Activated CD4-positive, alpha-beta T cell treated with anti-CD3 and anti-CD28 coated beads, Interleukin-2, Interleukin-4, amounts not matched to agents 100 ng/mL and 50 ng/mL, durations not matched to agents 16 hours and 8 hours (primary cell): ENCODE data around the gene HAS3.
"Not testable (repeated sequence)": the region's sequence is repeated elsewhere in the genome, so short reads cannot be mapped to it uniquely, and the experiment has no call there.

Source experiments
- DNase-seq: peaks from one replicate; pipeline ENCODE4 v3.0.0-alpha.2; 2020; ENCODE audit warnings: low spot score

The HAS3 gene

DNA sequence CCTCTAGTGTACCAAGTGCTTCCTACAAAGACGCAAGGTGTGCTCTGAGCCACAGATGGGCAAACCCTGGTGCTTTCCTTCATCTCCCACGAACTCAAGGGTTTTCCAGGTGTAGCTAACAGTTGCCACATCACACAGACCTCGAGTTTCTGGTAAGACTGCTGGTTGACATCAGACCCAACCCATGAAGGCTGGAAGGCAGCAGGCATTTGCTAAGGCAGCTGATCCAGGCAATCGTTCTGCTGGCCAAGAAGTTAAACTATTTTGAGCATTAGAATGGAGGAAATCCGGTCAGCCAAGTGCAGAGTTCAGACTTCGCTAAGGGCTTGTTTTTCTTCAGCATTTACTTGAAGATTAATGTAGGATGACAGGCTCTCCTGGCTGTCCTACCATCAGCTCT is 11.5 kb downstream of the HAS3 start:
- DNase-seq: no peak

DNA sequence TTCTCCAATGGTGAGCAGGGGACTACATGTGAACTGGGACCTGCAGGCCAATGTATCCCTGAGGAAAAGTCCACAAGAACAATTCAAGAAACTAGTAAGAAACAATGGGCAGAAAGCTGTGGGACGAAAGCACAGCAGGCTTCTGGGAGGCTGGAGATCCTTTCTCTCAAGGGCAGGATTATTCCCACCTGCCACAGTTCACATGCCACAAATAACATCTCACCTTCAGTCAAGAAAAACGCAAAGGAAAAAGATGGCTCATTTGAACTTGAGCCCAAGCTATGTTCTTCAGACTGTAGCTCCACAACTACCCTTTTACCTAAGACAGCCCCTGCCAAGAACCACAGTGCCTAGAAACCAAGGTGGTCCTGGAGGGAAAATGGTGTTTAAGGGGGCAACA is 13.0 kb downstream of the HAS3 start:
- no peak for DNase-seq

GRCh38 chr16:69118994-69119393 is 13.5 kb downstream of the HAS3 start:
- DNase-seq: no peak

GRCh38 chr16:69119536-69119935 is 14.1 kb downstream of the HAS3 start:
- no peak for DNase-seq

DNA sequence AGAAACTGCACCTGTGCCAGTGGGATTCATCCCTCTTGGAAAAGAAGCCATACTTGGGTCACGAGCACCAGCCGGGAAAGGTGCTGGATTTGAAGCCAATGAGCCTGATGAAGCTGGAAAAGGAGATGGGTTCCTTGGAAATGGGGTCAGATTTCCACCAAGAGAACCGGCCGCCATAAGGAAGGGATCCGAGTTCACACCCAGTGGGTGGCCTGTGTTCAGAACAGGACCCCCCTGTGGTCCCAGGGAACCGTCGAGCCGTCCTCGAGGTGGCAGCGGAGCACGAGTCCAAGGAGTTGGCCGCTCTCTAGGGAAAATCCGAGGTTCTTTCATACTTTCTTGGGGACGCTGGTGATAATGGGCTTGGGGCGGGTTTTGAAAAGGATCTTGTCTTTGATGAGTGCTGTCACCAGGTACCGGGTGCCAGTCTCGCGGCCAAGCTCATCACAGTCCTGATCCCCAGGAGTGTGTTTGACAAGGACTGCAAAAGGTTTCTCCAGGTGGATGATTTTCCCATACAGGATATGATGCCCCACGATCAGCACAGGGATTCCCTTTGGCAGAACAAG is 14.7 kb downstream of the HAS3 start:
- DNase-seq: no peak

DNA sequence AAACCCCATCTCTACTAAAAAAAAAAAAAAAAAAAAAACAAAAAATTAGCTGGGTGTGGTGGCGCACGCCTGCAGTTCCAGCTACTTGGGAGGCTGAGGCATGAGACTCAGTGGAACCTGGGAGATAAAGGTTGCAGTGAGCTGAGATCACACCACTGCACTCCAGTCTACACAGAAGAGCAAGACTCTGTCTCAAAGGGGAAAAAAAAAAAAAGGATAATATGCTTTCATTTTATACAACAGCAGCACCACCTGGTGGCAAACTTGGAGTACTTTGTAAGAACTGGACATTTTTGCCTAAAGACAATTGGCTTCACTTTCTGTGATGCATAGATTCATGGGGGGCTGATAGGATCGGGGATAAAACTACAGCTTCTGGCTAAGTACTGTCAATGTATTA is 18.5 kb downstream of the HAS3 start:
- DNase-seq: peak; percentile 63

GRCh38 chr16:69124406-69124805 is 19.0 kb downstream of the HAS3 start:
- not testable (repeated sequence) for DNase-seq

DNA sequence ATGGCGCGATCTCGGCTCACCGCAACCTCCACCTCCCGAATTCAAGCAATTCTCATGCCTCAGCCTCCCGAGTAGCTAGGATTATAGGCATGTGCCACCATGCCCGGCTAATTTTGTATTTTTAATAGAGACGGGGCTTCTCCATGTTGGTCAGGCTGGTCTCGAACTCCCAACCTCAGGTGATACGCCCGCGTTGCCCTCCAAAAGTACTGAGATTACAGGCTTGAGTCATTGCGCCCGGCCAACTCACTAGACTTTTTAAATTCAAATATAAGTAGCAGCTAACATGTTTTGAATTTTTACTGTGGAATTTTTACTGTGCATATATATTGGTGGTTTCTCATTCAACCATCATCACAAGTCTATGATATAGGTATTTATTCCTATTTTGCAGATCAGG is 19.5 kb downstream of the HAS3 start:
- not testable (repeated sequence) for DNase-seq

DNA sequence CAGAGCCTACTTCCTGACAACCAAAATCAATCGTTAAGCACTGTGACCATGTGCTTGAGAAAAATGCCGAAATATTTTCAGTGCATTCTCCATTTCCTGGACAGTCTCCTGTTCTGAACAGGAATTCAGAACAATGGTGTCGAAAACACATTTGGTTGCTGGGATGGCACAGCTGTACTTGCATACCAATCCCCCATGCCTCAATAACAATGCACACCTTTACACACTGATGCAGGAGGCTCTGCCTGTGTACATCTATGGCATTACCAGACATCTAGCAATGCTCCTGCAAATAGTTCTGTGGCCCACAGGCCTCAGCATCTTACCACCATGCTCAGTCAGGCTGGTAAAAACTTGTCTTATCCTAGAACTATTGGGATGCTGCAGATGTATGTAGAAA is 20.8 kb downstream of the HAS3 start:
- no peak for DNase-seq

- not testable (repeated sequence) for DNase-seq
Measured at GRCh38 chr16:69126801-69127200, 21.3 kb downstream of the HAS3 start.

DNA sequence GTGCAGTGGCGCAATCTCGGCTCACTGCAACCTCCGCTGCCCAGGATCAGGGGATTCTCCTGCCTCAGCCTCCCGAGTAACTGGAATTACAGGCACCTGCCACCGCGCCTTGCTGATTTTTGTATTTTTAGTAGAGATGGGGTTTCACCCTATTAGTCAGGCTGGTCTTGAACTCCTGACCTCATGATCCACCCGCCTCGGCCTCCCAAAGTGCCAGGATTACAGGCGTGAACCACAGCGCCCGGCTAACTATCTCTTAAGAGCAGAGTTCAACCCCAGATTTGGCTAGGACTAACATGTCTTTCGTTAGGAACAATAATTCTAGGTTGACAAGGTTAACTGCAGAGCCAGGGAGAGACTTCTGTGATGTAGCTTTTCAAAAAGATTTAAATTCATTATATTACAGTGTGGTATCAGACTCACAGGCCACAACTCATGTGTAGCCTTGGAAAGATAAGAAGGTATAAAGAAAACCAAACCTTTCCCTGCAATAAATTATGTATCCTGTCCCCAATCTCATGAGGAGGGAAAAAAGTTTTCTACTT is 22.6 kb downstream of the HAS3 start:
- DNase-seq: no peak

DNA sequence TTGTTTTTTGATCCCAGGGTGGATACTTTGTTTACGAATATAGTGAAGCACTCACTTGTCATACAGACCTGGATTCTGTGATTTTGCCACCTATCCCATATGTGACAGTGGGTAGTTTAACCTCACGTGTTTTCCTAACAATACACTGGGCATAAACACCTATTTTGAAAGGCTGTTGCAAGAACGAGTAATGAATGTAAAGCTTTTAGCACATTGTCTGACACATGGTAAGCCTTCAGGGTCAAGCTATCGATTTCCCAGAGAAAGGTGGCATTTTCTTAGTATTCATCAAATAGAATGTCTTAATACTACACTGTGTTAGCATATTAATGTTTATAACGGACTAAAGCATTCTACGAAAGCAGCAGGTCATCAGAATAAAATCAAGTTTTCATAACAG is 25.0 kb downstream of the HAS3 start:
- DNase-seq: no peak

DNA sequence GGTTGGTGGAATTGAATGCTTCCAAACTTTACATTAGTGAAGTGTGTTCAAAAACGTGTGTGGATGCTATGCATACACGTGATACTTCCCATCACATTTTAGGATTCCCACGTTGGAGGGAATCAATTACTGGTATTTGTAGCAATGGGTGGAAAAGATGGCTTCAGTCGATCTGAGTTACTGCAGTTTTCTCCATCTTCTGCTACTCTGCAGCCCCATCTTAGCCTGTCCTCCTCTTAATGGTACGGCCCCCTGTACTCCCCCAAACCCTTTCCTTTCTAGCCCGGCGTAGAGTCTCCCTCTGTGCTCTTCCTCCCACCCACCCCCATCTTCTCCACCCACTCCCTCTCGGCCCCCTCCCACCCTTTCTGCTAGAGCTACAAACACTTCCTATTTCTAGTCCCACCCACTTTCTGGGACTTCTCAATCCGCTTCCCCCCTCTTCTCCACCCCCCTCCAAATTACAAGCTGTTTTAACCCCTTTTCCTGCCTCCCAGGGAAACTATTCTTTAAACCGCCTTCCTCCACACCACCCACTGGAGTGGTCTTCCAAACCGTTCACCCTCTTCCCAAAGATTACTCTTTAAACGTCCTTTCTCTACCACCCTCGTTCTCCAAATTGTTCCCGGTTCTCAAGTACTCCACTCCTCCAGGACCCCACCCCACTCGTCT is 25.9 kb downstream of the HAS3 start:
- no peak for DNase-seq

DNA sequence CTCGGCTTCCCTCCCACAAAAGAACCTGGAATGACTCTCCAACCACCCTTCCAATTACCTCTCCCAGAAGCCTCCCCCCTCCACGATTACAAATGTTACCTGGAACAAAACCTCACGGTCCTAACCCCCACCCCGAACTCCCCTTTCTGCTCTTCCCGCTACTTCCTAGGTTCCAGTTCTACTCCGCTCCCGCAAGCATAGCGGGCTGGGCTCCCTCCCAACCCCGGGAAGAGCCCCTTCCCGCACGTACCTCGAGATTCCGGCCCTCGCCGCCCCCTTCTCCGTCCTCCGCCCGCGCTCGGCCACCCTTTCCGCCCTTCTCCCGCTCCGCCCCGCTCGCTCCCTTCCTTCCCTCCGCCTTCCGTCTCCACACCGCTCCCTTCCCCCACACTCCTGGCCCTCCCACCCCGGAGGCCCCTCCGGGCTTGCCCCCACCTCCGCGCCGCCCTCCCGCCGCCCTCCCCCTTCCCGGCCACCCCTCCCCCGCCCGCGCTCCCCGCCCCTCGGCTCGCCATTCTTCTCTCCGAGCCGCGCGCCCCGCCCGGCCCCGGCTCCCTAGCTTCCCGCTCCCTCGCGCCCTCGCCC is 26.5 kb downstream of the HAS3 start:
- DNase-seq: peak; percentile 81

DNA sequence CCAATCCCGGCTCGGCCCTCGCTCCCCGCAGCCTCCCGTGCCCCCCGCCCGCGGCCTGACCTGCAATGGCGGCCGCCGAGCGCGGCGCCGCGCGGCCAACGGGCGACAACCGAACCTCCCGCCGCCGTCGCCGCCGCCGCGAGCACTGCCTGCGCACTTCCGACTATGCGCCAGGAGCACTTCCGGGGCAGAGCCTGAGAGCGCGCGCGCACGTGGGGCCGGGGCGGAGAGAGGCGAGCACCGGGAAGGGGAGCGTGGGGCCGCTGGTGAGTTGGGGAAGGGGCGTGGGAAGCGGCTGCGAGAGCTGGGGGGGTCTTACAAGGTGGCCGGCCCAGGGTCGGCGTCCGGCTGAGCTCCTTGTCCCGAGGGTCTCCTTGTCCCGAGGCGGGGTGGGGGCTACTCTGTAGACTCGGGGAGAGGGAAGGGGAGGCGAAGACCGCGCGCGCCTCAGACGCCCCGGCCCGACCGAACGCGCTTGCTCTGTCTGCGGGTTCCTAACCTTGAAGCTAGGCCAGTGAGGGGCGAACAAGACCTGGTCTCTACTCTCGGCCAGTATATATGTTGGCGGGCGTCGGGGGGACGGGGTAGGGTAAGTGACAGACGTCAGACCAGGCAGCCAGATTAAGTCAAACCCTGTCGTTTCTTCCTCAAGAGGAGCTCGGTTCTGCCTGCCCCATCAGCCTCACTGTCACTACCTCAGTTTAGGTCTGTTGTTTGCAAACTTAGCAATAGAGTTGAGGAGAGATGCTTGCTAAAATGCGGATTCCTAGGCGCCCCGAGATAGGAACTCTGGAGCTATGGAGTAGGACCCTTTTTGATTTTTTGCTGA is 27.2 kb downstream of the HAS3 start, which contains the start of the genes CHTF8 and UTP4:
Gene CHTF8 (minus strand): TSS at position 165 of the 829 bp plus-strand sequence. CDS start 11,130 bp downstream, outside the sequence.
Gene UTP4 (plus strand): TSS at position 226 of the 829 bp plus-strand sequence. CDS start 811 bp downstream, outside the sequence.
- peak; percentile 89 for DNase-seq

DNA sequence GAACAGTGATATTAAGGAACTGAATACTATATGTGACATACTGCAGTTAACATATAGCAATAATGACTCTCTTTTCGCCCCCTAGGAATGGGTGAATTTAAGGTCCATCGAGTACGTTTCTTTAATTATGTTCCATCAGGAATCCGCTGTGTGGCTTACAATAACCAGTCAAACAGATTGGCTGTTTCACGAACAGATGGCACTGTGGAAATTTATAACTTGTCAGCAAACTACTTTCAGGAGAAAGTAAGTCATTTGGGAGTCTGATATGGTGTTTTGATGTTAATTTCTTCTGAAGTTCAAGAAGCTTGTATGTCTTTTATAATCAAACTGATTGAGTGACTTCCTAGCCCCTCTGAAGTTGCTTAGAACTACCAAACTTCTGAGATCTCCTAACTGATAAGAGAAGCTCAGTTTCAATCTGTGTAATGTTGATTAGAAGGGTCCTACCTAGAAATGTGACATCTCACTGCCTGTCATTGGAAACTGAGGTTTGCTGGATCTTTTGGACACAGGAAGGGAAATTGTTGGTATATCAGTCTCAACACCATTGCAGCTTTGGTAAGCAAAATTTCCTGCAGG is 28.0 kb downstream of the HAS3 start:
- peak; percentile 23 for DNase-seq

DNA sequence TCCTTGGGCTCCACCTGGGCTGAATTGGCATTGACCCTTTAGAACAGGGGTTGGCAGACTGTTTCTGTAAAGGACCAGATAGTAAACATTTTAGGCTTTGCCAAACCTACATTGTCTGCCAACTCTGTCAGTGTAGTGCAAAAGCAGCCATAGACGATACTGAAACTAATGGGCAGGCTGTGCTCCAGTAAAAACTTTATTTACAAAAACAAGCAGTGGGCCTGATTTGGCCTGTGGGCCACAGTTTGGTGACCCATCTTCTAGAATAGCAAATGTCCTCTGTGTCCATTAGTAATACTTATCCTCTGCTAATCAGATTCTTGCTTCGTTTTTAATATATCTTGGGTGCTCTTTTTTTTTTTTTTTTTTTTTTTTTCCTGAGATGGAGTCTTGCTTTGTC is 33.2 kb downstream of the HAS3 start:
- DNase-seq: no peak

DNA sequence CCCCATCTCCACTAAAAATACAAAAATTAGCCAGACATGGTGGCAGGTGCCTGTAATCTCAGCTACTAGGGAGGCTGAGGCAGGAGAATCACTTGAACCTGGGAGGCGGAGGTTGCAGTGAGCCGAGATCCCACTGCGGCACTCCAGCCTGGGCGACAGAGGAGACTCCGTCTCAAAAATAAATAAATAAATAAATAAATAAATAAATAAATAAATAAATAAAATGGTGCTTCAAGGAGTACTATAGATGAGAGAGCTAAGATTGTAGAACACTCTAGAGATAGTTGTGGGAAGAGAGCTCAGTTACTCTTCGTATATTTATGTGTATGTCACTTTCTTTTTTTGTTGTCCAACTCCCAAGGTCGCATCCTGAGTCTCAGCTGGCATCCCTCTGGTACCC is 34.0 kb downstream of the HAS3 start:
- DNase-seq: not testable (repeated sequence)

DNA sequence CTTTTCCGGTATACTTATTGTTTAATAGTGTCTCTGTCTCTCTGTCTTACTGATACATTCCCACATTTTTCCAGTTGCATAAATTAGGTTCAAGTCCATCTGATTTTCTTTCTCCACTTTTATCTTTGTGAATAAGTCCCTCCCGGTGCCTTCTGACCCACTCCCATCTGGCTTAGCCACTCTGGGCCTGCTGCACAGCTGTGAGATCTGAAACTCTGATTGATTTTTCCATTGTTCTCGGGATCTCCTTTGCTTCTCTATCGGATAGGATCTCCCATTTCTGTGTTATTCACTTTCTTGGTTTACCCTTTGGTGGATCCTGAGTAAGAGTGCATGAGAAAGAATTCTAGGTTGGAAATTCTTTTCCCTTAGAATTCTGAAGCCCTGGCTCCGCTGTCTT is 35.6 kb downstream of the HAS3 start:
- no peak for DNase-seq

DNA sequence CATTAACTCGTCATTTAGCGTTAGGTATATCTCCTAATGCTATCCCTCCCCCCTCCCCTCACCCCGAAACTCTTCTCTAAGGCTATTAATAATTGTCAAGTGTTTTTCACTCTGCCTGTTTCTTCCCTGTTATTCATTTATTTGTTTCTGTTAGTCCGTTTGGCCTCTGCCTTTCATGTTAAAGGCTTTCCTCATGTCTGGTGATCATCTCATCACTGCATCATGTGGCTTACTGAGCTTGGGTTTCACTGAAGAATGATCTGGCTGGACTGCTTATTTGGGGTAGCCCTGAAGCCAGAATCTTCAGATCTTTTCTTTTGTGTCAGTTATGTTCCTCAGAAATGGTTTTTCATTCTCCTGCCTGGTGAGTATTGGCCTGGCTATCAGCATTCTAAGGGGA is 36.5 kb downstream of the HAS3 start:
- DNase-seq: no peak

- DNase-seq: no peak
Measured at GRCh38 chr16:69143116-69143515, 37.7 kb downstream of the HAS3 start.

- no peak for DNase-seq
Measured at GRCh38 chr16:69145658-69146057, 40.2 kb downstream of the HAS3 start.
